ENCODE results near the gene PTPN6. TPM values are rescaled to one million over a fixed set of nuclear protein-coding genes. Genes with fewer than 3 reads are reported as not detected.

Gene PTPN6
- total RNA-seq, 4 donors from 2014 or later, result 11.9 to 31.5 (median 20.8) TPM

GRCh38 chr12:6944381-6945186 lies 6.6 kb upstream of the PTPN6 start:
- Histone ChIP-seq H3K4me3 (peak overlapping the region; percentile 52 to 81 (median 74)), H3K27ac (peak overlapping the region; percentile 89 to 98 (median 96)), H3K4me1 (peaks cover 0 to 48% (median 28%) of the 10 kb centered on the region in 4 donors), H3K36me3 (peaks cover 0 to 42% (median 3%) of the 10 kb centered on the region in 3 donors), H3K9me3 (no peaks in the 10 kb centered on the region), H3K27me3 (no peaks in the 10 kb centered on the region)
- TF ChIP-seq POLR2A (IDR thresholded peaks at IDR 0.05) (peak in 1 of 2 donors; percentile 20), CTCF (IDR thresholded peaks at IDR 0.05) (peak; percentile 76 to 97 (median 89)), EP300 (IDR thresholded peaks at IDR 0.05) (no peak)
- 2% methylated on average over 31 to 42 of the region's 48 CpGs for WGBS, 2 donors
- DNase-seq (ENCODE audit: low spot score in 2 of 2), result peak; percentile 90 to 95

- H3K9me3 ChIP-seq, result no peaks in the 10 kb centered on the region
- no peak overlapping the region for H3K4me3 ChIP-seq
- H3K36me3 ChIP-seq, result peaks cover 0 to 33% (median 3%) of the 10 kb centered on the region in 3 donors
- peak overlapping the region in 2 of 4 donors; percentile 67 to 75 for H3K27ac ChIP-seq
- peaks cover 0 to 48% (median 28%) of the 10 kb centered on the region in 4 donors for H3K4me1 ChIP-seq
- WGBS, 2 donors, result 71 to 84% methylated on average over 11 of the region's 11 CpGs
- no peak for DNase-seq (ENCODE audit: low spot score in 2 of 2)
- no peaks in the 10 kb centered on the region for H3K27me3 ChIP-seq
- TF ChIP-seq POLR2A (IDR thresholded peaks at IDR 0.05) (no peak), EP300 (IDR thresholded peaks at IDR 0.05) (no peak), CTCF (IDR thresholded peaks at IDR 0.05) (no peak)
These were observed 5.5 kb upstream of the PTPN6 start for GRCh38 chr12:6945613-6946012.

- Histone ChIP-seq H3K36me3 (peaks cover 0 to 26% (median 3%) of the 10 kb centered on the region in 3 donors), H3K4me1 (peaks cover 0 to 52% (median 28%) of the 10 kb centered on the region in 4 donors), H3K9me3 (no peaks in the 10 kb centered on the region), H3K27ac (peak overlapping the region in 3 of 4 donors; percentile 44 to 75 (median 67)), H3K4me3 (peak overlapping the region in 2 of 4 donors; percentile 27 to 31), H3K27me3 (no peaks in the 10 kb centered on the region)
- DNase-seq (ENCODE audit: low spot score in 2 of 2), result no peak
- TF ChIP-seq CTCF (IDR thresholded peaks at IDR 0.05), result no peak
- no peak for TF ChIP-seq EP300 (IDR thresholded peaks at IDR 0.05)
- TF ChIP-seq POLR2A (IDR thresholded peaks at IDR 0.05), result no peak
- WGBS, 2 donors, result 46 to 48% methylated on average over 32 of the region's 32 CpGs
These were observed 4.9 kb upstream of the PTPN6 start for GRCh38 chr12:6946033-6946919.

GRCh38 chr12:6946920-6947374 lies 4.2 kb upstream of the PTPN6 start:
- DNase-seq (ENCODE audit: low spot score in 2 of 2), result no peak
- H3K9me3 ChIP-seq, result no peaks in the 10 kb centered on the region
- WGBS, 2 donors, result 61 to 72% methylated on average over 8 of the region's 8 CpGs
- peak overlapping the region in 1 of 4 donors; percentile 75 for H3K27ac ChIP-seq
- no peaks in the 10 kb centered on the region for H3K27me3 ChIP-seq
- peak overlapping the region in 2 of 4 donors; percentile 27 to 31 for H3K4me3 ChIP-seq
- TF ChIP-seq CTCF (IDR thresholded peaks at IDR 0.05) (no peak), EP300 (IDR thresholded peaks at IDR 0.05) (no peak), POLR2A (IDR thresholded peaks at IDR 0.05) (no peak)
- peaks cover 0 to 19% (median 0%) of the 10 kb centered on the region in 3 donors for H3K36me3 ChIP-seq
- peaks cover 0 to 47% (median 28%) of the 10 kb centered on the region in 4 donors for H3K4me1 ChIP-seq

Measured in tibial nerve (tissue), 4 donors.